B cell (primary cell): ENCODE results near the gene ADARB2. TPM values are rescaled to one million over a fixed set of nuclear protein-coding genes. Genes with fewer than 3 reads are reported as not detected.

ENCODE experiments used
- ATAC-seq: fragments of 200-7000 bp; cut with Tn5 transposase; one replicate; pipeline ENCODE4 v1.10.0; 2021; ENCODE audit warnings: low read depth, mild to moderate bottlenecking, moderate number of reproducible peaks, moderate library complexity
- CTCF ChIA-PET: fragments of 350-600 bp; sonication (Branson Sonifier 250); formaldehyde crosslinking; loops from one replicate; lab custom pipeline; 2021; ENCODE audit warnings: antibody characterized with exemption, inconsistent platforms; lab: Charles Lee
- POLR2A ChIA-PET: fragments of 350-600 bp; sonication (Branson Sonifier 250); formaldehyde crosslinking; loops from one replicate; lab custom pipeline; 2021; ENCODE audit warnings: antibody characterized with exemption; lab: Charles Lee
- DNase-seq: peaks from one replicate; pipeline ENCODE4 v3.0.0; 2013
- H2AFZ ChIP-seq: 2 replicates; pipeline ENCODE4 v1.6.1; 2012; ENCODE audit warnings: mild to moderate bottlenecking, low read depth, low read length; ENCODE audit not compliant: insufficient read depth, poor library complexity, severe bottlenecking
- H3K27ac ChIP-seq, 2 donors: 1 replicate in 1 of 2; 2 replicates in 1 of 2; pipeline ENCODE4 v1.5.1; 2012 to 2013; ENCODE audit warnings: low read length in 2 of 2, mild to moderate bottlenecking in 2 of 2, moderate library complexity in 1 of 2
- H3K27me3 ChIP-seq, 4 experiments: fragments of 200-600 bp in 1 of 4; sonication (generic) in 1 of 4; replicated peaks in 1 of 4; 1 replicate in 2 of 4; 2 replicates in 2 of 4; pipeline versions ENCODE4 v1.6.1 to v1.7.0; 2013 to 2016; ENCODE audit warnings: low read length in 3 of 4, mild to moderate bottlenecking in 2 of 4, mixed read lengths in 1 of 4, moderate library complexity in 1 of 4; ENCODE audit not compliant: insufficient read depth in 4 of 4, control insufficient read depth in 3 of 4; ENCODE audit errors: control extremely low read depth in 1 of 4
- H3K36me3 ChIP-seq, 2 experiments: replicated peaks in 1 of 2; 1 replicate in 1 of 2; 2 replicates in 1 of 2; pipeline versions ENCODE4 v1.6.1 to v1.7.1; 2013; ENCODE audit warnings: low read length in 1 of 2; ENCODE audit not compliant: insufficient read depth in 2 of 2, control insufficient read depth in 1 of 2; ENCODE audit errors: control extremely low read depth in 1 of 2, extremely low read depth in 1 of 2
- H3K4me1 ChIP-seq, 2 donors: fragments of 200-600 bp in 1 of 2; sonication (generic) in 1 of 2; 1 replicate in 1 of 2; 2 replicates in 1 of 2; pipeline versions ENCODE4 v1.5.1 to v1.6.1; 2013 to 2017; ENCODE audit warnings: low read length in 2 of 2; ENCODE audit not compliant: control insufficient read depth in 2 of 2, insufficient read depth in 2 of 2
- H3K4me2 ChIP-seq: replicated peaks from 2 replicates; pipeline ENCODE3; 2012; ENCODE audit warnings: mild to moderate bottlenecking, low read depth, low read length; ENCODE audit not compliant: poor library complexity, severe bottlenecking
- H3K4me3 ChIP-seq, 5 experiments: fragments of 200-600 bp in 1 of 5; sonication (generic) in 1 of 5; 1 replicate in 3 of 5; 2 replicates in 2 of 5; pipeline versions ENCODE4 v1.5.1 to v1.7.0; 2011 to 2016; ENCODE audit warnings: low read length in 4 of 5, mild to moderate bottlenecking in 4 of 5, low read depth in 2 of 5, control low read depth in 1 of 5, moderate library complexity in 1 of 5; ENCODE audit not compliant: insufficient read depth in 1 of 5; ENCODE audit errors: control extremely low read depth in 1 of 5, extremely low read depth in 1 of 5
- H3K79me2 ChIP-seq: fragments of 200-600 bp; sonication (generic); one replicate; pipeline ENCODE4 v1.6.0; 2016; ENCODE audit warnings: low read length; ENCODE audit not compliant: control insufficient read depth, insufficient read depth
- H3K9ac ChIP-seq: fragments of 200-600 bp; sonication (generic); 2 replicates; pipeline ENCODE4 v1.6.1; 2017; ENCODE audit warnings: mild to moderate bottlenecking, low read length, moderate library complexity
- H3K9me3 ChIP-seq, 3 donors: one replicate each; pipeline versions ENCODE4 v1.6.1 to v1.7.1; 2013; ENCODE audit warnings: low read length in 2 of 3; ENCODE audit not compliant: control insufficient read depth in 2 of 3, insufficient read depth in 1 of 3; ENCODE audit errors: control extremely low read depth in 1 of 3
- H4K20me1 ChIP-seq: 2 replicates; pipeline ENCODE4 v1.6.0; 2012; ENCODE audit warnings: mild to moderate bottlenecking, low read length; ENCODE audit not compliant: insufficient read depth, control insufficient read depth, poor library complexity, severe bottlenecking
- H3K27ac Mint-ChIP-seq: one replicate; pipeline ENCODE4 v1.8.0; 2021; ENCODE audit warnings: mixed read lengths
- H3K27me3 Mint-ChIP-seq: one replicate; pipeline ENCODE4 v1.8.0; 2021; ENCODE audit warnings: mixed read lengths
- H3K4me1 Mint-ChIP-seq: one replicate; pipeline ENCODE4 v1.8.0; 2021; ENCODE audit warnings: mixed read lengths
- H3K4me3 Mint-ChIP-seq: one replicate; pipeline ENCODE4 v1.8.0; 2021; ENCODE audit warnings: mixed read lengths
- H3K9me3 Mint-ChIP-seq: one replicate; pipeline ENCODE4 v1.8.0; 2022; ENCODE audit warnings: mixed read lengths; ENCODE audit not compliant: insufficient read depth
- CTCF ChIP-seq: fragments of 200-600 bp; IDR thresholded peaks from one replicate; pipeline ENCODE4 v1.8.0; 2022; ENCODE audit warnings: antibody characterized with exemption, mild to moderate bottlenecking
- EZH2 ChIP-seq: IDR thresholded peaks from 2 replicates; pipeline ENCODE4 v1.6.1; 2012; ENCODE audit warnings: borderline replicate concordance, low read depth, mild to moderate bottlenecking, moderate library complexity, low read length; ENCODE audit not compliant: insufficient read depth, poor library complexity, severe bottlenecking
- WGBS: methylation state at CpG from one replicate; pipeline ENCODE4 v1.1.5; 2013; ENCODE audit warnings: missing lambda C conversion rate; ENCODE audit not compliant: insufficient coverage; 5-methylcytosine and 5-hydroxymethylcytosine counted together
- intact Hi-C: fragments of 100-400 bp; cut with micrococcal nuclease; formaldehyde crosslinking; loops from one replicate; pipeline ENCODE4 v1.10.0; 2022
- polyA plus RNA-seq: library from polyadenylated mRNA; depleted of rRNA; stranded (reverse); fragments of >200 nt; gene quantifications from 2 replicates; pipeline ENCODE4 v1.2.3, GENCODE V29; 2012
- total RNA-seq, 2 donors: library from RNA; stranded (reverse); fragments of 120-200 nt in 1 of 2; gene quantifications; 1 replicate in 1 of 2; 2 replicates in 1 of 2; pipeline versions ENCODE4 v1.2.3 to v1.2.4, GENCODE V29; 2013 to 2022

The ADARB2 gene
- total and polyA plus RNA-seq, 2 donors (not counting 1 experiment from before 2014, with no cell fraction given): 0.13 to 0.96 TPM

- no peak overlapping the region for H3K4me2 ChIP-seq
- H3K4me1 ChIP-seq: peaks cover 40 to 41% of the 10 kb centered on the region in 2 donors
- H3K4me3 ChIP-seq: no peak overlapping the region
- no peaks in the 10 kb centered on the region for H3K9me3 Mint-ChIP-seq
- H3K27me3 ChIP-seq: peaks cover 0 to 15% (median 2%) of the 10 kb centered on the region in 4 experiments
- ATAC-seq (no peak), DNase-seq (no peak)
- H2AFZ ChIP-seq: no peak overlapping the region
- no peak for TF ChIP-seq CTCF
- no peak for TF ChIP-seq EZH2
- peaks cover 55% of the 10 kb centered on the region for H3K4me1 Mint-ChIP-seq
- H3K9ac ChIP-seq: no peak overlapping the region
- no peaks in the 10 kb centered on the region for H4K20me1 ChIP-seq
- no peak overlapping the region for H3K27ac Mint-ChIP-seq
- ChIA-PET POLR2A (no interaction called here), CTCF (no interaction called here)
- intact Hi-C loops: no loop called here
- H3K9me3 ChIP-seq: peaks cover 0 to 3% (median 0%) of the 10 kb centered on the region in 3 donors
- 91% methylated on average over 21 of the region's 21 CpGs for WGBS
- H3K27me3 Mint-ChIP-seq: peaks cover 19% of the 10 kb centered on the region
- no peak overlapping the region for H3K4me3 Mint-ChIP-seq
- no peaks in the 10 kb centered on the region for H3K36me3 ChIP-seq
- H3K27ac ChIP-seq: no peak overlapping the region
- no peaks in the 10 kb centered on the region for H3K79me2 ChIP-seq
Measured at GRCh38 chr10:1659221-1659791, 78.0 kb downstream of the ADARB2 start.

GRCh38 chr10:1658658-1659057 lies 78.7 kb downstream of the ADARB2 start:
- TF ChIP-seq CTCF: no peak
- TF ChIP-seq EZH2: no peak
- ChIA-PET POLR2A (no interaction called here), CTCF (no interaction called here)
- Histone ChIP-seq H3K27ac (no peak overlapping the region), H3K4me3 (no peak overlapping the region), H3K4me2 (no peak overlapping the region), H3K9me3 (peaks cover 0 to 3% (median 0%) of the 10 kb centered on the region in 3 donors), H3K79me2 (no peaks in the 10 kb centered on the region), H3K4me1 (peaks cover 43 to 45% of the 10 kb centered on the region in 2 donors), H4K20me1 (no peaks in the 10 kb centered on the region), H3K9ac (no peak overlapping the region), H3K27me3 (peaks cover 0 to 16% (median 2%) of the 10 kb centered on the region in 4 experiments), H3K36me3 (no peaks in the 10 kb centered on the region), H2AFZ (no peak overlapping the region)
- no peak overlapping the region for H3K4me3 Mint-ChIP-seq
- intact Hi-C loops: no loop called here
- H3K4me1 Mint-ChIP-seq: peaks cover 51% of the 10 kb centered on the region
- no peak overlapping the region for H3K27ac Mint-ChIP-seq
- H3K27me3 Mint-ChIP-seq: peaks cover 19% of the 10 kb centered on the region
- H3K9me3 Mint-ChIP-seq: no peaks in the 10 kb centered on the region
- WGBS: 95% methylated on average over 5 of the region's 6 CpGs
- DNase-seq (no peak), ATAC-seq (no peak)
